GM18507 (cell line): ENCODE results near the gene SYP.

Experiments used
- DNase-seq: peaks from one replicate; pipeline ENCODE4 v3.0.0; 2011; ENCODE audit warnings: low read depth; ENCODE audit not compliant: insufficient read length; ENCODE audit errors: extremely low spot score
- FAIRE-seq: peaks from 2 replicates; lab custom pipeline; 2011; peaks lifted over from hg19 to GRCh38; lab: Jason Lieb, UNC

Gene SYP

DNA sequence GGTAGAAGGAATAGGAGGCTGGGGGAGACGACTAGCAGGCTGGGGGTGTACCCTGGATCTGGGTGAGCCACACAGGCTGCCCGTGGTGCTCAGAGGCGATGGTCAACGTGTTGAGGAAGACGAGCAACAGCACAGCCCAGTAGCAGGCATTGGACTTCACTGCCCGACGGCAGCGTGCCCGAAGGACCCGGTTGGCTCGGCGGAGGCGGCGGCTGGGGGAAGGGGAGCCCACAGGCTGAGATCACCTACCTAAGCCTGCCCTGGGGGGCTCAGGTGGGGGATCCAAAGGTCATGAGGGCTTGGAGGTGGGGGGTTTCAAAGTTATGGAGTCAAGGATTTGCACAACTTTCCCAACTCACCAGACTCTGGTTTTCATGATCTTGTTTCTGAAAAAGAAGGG, 25.9 kb upstream of the SYP start:
- DNase-seq, result no peak
- FAIRE-seq, result no peak

DNA sequence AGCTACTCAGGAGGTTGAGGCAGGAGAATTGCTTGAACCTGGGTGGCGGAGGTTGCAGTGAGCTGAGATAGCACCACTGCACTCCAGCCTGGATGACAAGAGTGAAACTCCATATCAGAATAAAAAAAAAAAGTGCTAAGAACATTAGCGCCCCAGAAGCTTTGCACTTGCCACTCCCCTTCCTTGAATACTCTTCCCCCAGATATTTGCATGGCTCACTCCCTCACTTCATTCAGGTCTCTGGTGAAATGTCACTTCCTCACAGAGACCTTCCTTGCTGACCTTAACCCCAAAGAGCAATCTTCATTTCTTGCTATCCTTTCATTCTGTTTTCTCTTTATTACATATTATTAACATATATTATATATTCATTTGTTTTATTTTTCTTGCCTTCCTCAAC, 21.9 kb upstream of the SYP start:
- no peak for FAIRE-seq
- DNase-seq, result no peak

DNA sequence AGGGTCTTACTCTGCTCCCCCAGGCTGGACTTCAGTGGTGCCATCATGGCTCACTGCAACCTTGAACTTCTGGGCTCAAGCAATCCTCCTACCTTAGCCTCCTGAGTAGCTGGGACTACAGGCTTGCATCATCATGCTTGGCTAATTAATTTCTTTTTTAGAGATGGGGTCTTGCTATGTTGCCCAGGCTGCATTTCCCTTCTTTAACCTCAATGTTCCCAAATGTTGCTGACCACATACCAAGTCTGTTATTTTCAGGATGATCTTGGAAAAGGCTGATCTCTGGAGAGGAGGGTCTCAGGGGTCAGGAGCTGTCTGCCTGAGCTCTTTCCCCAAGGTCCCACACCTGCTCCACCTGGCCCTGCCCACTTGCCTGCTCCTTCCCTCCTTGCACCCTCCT, 20.1 kb upstream of the SYP start:
- DNase-seq, result no peak
- no peak for FAIRE-seq

GRCh38 chrX:49214996-49215526, 15.1 kb upstream of the SYP start:
- DNase-seq (no peak), FAIRE-seq (no peak)

GRCh38 chrX:49214416-49214815, 14.4 kb upstream of the SYP start:
- FAIRE-seq (no peak), DNase-seq (no peak)

GRCh38 chrX:49212861-49213260, 12.9 kb upstream of the SYP start:
- peak; percentile 12 for FAIRE-seq
- DNase-seq, result no peak

DNA sequence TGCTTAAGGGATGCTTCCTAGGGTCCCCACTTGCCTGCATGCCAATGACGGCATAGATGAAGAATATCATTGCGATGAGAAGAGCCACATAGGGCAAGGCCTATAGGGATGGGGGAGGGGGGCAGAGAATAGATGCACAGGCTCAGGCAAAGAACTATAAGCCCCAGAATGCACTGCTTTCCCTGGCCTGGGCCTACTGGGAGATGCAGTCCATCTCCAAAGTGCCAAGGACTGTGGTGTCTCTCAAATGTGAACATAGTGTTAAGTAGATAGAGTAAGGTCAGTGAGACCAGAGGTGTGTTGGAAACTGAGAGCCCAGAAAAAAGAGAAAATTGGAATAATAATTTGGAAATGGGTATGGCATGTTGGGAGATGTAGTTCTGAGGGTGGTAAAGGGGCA, 12.2 kb upstream of the SYP start:
- FAIRE-seq (no peak), DNase-seq (no peak)

DNA sequence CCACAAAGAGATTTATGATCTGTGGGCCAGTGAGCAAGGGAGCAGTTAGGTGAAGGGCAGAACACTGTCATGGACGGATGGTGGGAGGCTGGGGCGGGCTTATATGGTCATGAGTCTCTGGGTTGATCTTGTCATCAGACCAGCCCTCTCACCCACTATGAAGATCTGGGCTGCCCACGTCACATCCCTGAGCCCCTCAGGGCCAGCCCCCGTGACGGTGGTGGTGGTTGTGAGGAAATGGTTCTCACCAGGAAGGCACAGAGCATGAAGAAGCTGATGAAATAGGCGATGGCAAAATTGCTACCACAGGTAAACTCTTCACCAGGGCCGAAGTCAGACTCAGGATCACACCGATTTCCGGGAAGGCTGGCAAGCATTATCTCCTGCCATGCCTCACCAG, 11.1 kb upstream of the SYP start:
- no peak for FAIRE-seq

DNA sequence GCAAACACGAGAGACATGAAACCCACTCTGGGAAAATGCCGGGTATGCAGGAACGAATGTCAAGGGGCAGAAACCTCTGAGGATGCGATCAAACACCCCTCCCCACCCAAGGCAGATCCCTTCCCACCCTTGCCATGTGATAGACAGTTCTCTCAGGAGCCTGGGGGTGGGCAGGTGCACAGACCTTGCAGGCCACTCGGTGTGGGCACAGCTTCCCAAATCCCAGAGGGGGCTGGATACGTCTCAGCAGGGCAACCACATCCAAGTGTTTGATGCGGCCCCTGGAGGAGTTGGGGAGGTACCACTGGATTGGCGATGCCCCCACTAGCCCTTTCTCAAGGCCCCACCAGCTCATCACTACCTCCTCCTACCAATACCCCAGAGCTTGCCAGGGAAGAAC, 10.4 kb upstream of the SYP start:
- no peak for DNase-seq
- FAIRE-seq, result no peak

More for the DNA sequence above, 11.1 kb upstream of the SYP start:
- DNase-seq, result no peak

- FAIRE-seq, result no peak
- no peak for DNase-seq
These were observed 9.7 kb upstream of the SYP start for GRCh38 chrX:49209434-49210251.

- no peak for DNase-seq
- FAIRE-seq, result no peak
These were observed 8.4 kb upstream of the SYP start for GRCh38 chrX:49208399-49208798.

GRCh38 chrX:49206543-49206942, 6.5 kb upstream of the SYP start:
- DNase-seq (no peak), FAIRE-seq (no peak)

- FAIRE-seq (no peak), DNase-seq (no peak)
These were observed 5.5 kb upstream of the SYP start for GRCh38 chrX:49205443-49205842.

- FAIRE-seq (no peak), DNase-seq (no peak)
These were observed 4.7 kb upstream of the SYP start for GRCh38 chrX:49204709-49205108.

- no peak for FAIRE-seq
- DNase-seq, result no peak
These were observed 4.0 kb upstream of the SYP start for GRCh38 chrX:49204017-49204416.

GRCh38 chrX:49203536-49203935, 3.5 kb upstream of the SYP start:
- no peak for FAIRE-seq
- DNase-seq, result no peak

DNA sequence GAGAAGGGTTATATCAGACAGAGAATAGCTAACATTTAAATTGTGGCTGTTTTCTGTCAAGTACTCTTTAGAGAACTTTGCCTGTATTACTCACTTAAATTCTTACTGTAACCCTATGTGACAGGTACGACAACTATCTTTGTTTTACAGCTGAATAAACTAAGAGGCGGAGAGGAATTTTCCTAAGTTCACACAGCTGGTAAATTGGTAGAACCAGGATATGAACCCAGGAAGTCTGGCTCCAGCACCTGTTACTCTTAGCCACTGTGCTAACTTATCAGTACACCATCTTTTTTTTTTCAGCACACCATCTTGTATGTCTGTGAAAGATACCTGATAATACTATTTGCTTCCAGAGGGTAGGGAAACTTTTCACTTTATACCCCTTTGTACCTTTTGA, 2.0 kb upstream of the SYP start:
- no peak for DNase-seq
- FAIRE-seq, result no peak

- no peak for FAIRE-seq
- no peak for DNase-seq
These were observed 738 bp downstream of the SYP start for GRCh38 chrX:49199315-49199595.

GRCh38 chrX:49198540-49199314, 1.3 kb downstream of the SYP start:
- no peak for DNase-seq
- FAIRE-seq, result no peak

DNA sequence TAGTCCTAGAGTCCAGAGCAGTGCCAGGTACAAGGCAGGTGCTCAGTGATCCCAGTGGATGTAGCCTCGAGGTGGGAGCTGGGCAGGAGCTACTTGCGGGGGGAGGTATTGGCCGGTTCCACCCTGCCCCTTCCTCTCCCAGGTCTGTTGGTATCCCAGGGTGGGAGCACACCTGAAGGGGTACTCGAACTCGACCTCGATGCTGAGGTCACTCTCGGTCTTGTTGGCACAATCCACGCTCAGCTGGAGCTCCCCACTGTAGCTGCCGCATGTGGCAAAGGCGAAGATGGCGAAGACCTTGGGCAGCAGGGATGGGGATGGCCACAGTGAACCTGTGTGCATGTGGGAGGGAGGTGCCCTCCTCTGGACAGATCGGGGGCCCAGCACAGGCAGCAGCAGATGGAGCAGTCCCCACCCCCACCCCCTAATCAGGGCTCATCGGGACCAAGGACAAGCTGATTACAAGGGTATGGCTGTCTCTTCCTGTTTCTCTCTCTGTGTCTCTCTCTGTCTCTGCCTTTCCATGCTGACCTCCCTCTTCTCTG, 2.4 kb downstream of the SYP start:
- no peak for FAIRE-seq
- no peak for DNase-seq

DNA sequence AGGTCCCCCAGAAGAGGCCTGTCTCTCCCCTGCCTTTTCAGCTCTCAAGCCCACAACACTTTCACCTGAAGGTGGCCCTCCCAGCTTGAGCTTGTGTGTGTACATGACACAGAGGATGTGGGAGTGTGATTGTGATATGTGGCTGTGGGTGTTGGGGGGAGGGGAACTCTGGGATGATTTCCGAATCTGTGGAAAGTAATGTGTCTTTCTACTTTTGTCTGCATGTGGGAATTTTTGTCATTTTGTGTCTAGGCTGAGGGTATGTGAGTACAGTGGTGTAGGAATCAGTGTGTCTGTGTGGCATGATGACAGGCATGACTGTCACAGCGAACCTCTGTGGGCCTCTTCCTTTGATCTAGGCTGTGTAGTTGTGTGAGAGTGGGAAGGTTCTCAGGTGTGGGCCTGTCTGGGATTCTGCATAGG, 6.4 kb downstream of the SYP start:
- FAIRE-seq (no peak), DNase-seq (no peak)
